GM18505 (cell line): ENCODE measurements around the gene GLRA1.
"Not testable (repeated sequence)": the region's sequence is repeated elsewhere in the genome, so short reads cannot be mapped to it uniquely, and the experiment has no call there.

Experiments used
- ATAC-seq: cut with Tn5 transposase; IDR thresholded peaks from one replicate; pipeline ENCODE4 v1.9.1; 2021; ENCODE audit not compliant: unreplicated experiment
- POLR2A ChIP-seq: IDR thresholded peaks from 4 replicates; pipeline ENCODE4 v1.6.1; 2011; ENCODE audit warnings: borderline replicate concordance; ENCODE audit not compliant: insufficient read depth, insufficient read length; ENCODE audit errors: extremely low read depth

GLRA1 gene

GRCh38 chr5:151856861-151857260, 67.8 kb downstream of the GLRA1 start:
- no peak for TF ChIP-seq POLR2A
- ATAC-seq = no peak

- ATAC-seq = no peak
- no peak for TF ChIP-seq POLR2A
Observed at GRCh38 chr5:151855701-151856100, 69.0 kb downstream of the GLRA1 start.

GRCh38 chr5:151847871-151848270, 76.8 kb downstream of the GLRA1 start:
- no peak for ATAC-seq
- TF ChIP-seq POLR2A = no peak

- no peak for TF ChIP-seq POLR2A
- ATAC-seq = no peak
Observed at GRCh38 chr5:151846765-151847164, 77.9 kb downstream of the GLRA1 start.

- not testable (repeated sequence) for ATAC-seq
Observed at GRCh38 chr5:151832843-151833242, 91.8 kb downstream of the GLRA1 start.

GRCh38 chr5:151829370-151829769, 95.3 kb downstream of the GLRA1 start:
- no peak for TF ChIP-seq POLR2A
- ATAC-seq = no peak

GRCh38 chr5:151825445-151825844, 99.2 kb downstream of the GLRA1 start:
- TF ChIP-seq POLR2A = no peak
- ATAC-seq = no peak

- TF ChIP-seq POLR2A = no peak
- ATAC-seq = no peak
Observed at GRCh38 chr5:151822141-151822540, 102.5 kb downstream of the GLRA1 start.

- ATAC-seq = no peak
- no peak for TF ChIP-seq POLR2A
Observed at GRCh38 chr5:151820903-151821302, 103.7 kb downstream of the GLRA1 start.

GRCh38 chr5:151820271-151820670, 104.4 kb downstream of the GLRA1 start:
- ATAC-seq = no peak
- no peak for TF ChIP-seq POLR2A

- ATAC-seq = no peak
- no peak for TF ChIP-seq POLR2A
Observed at GRCh38 chr5:151819830-151820229, 104.8 kb downstream of the GLRA1 start.

GRCh38 chr5:151815051-151815450, 109.6 kb downstream of the GLRA1 start:
- no peak for ATAC-seq
- no peak for TF ChIP-seq POLR2A

- TF ChIP-seq POLR2A = no peak
- no peak for ATAC-seq
Observed at GRCh38 chr5:151812757-151813309, 111.8 kb downstream of the GLRA1 start.

GRCh38 chr5:151811593-151812321, 112.9 kb downstream of the GLRA1 start:
- TF ChIP-seq POLR2A = no peak
- no peak for ATAC-seq
